ENCODE measurements around the gene C1QTNF4. TPM values are rescaled to one million over a fixed set of nuclear protein-coding genes. Genes with fewer than 3 reads are reported as not detected.

C1QTNF4 gene
- total RNA-seq, 5 donors from 2014 or later (not counting 1 experiment from before 2014, with no cell fraction given): 0.53 to 2.0 (median 1.5) TPM

GRCh38 chr11:47631473-47631872 is 37.3 kb upstream of the C1QTNF4 start:
- Mint-ChIP-seq H3K27me3 (no peaks in the 10 kb centered on the region), H3K27ac (peak overlapping the region in 1 of 2 donors; percentile 24), H3K4me3 (no peak overlapping the region), H3K36me3 (peaks cover 51% of the 10 kb centered on the region), H3K4me1 (no peaks in the 10 kb centered on the region), H3K9me3 (no peaks in the 10 kb centered on the region)
- Histone ChIP-seq H3K27ac (ENCODE audit: low read length) (no peak overlapping the region), H3K9me3 (no peaks in the 10 kb centered on the region), H3K27me3 (replicated peaks in 1 of 2; ENCODE audit: control insufficient read depth in 2 of 2, extremely low read depth in 1 of 2, insufficient read depth in 2 of 2, low read length in 1 of 2) (no peaks in the 10 kb centered on the region), H3K36me3 (ENCODE audit: control insufficient read depth in 2 of 2, extremely low read depth in 1 of 2, insufficient read depth in 1 of 2, low read length in 1 of 2) (peaks cover 7 to 63% of the 10 kb centered on the region in 2 donors), H3K4me1 (ENCODE audit: control insufficient read depth in 1 of 2, extremely low read depth in 1 of 2, insufficient read depth in 2 of 2, low read length in 2 of 2) (no peaks in the 10 kb centered on the region), H3K4me3 (ENCODE audit: control insufficient read depth in 1 of 2, extremely low read depth in 1 of 2, low read length in 1 of 2) (no peak overlapping the region)
- ATAC-seq (replicated peaks in 1 of 4): no peak
- no CpG with 5 or more reads among the region's 5 CpGs for WGBS (ENCODE audit: insufficient coverage)
- no peak for DNase-seq
- POLR2A ChIA-PET: no interaction called here
- CTCF ChIA-PET: no interaction called here

- Mint-ChIP-seq H3K27ac (no peak overlapping the region), H3K4me1 (no peaks in the 10 kb centered on the region), H3K27me3 (no peaks in the 10 kb centered on the region), H3K4me3 (no peak overlapping the region), H3K36me3 (peaks cover 50% of the 10 kb centered on the region), H3K9me3 (no peaks in the 10 kb centered on the region)
- no peak overlapping the region for H3K27ac ChIP-seq (ENCODE audit: low read length)
- no peak overlapping the region for H3K4me3 ChIP-seq (ENCODE audit: control insufficient read depth in 1 of 2, extremely low read depth in 1 of 2, low read length in 1 of 2)
- H3K4me1 ChIP-seq (ENCODE audit: control insufficient read depth in 1 of 2, extremely low read depth in 1 of 2, insufficient read depth in 2 of 2, low read length in 2 of 2): no peaks in the 10 kb centered on the region
- no peaks in the 10 kb centered on the region for H3K9me3 ChIP-seq
- H3K27me3 ChIP-seq (replicated peaks in 1 of 2; ENCODE audit: control insufficient read depth in 2 of 2, extremely low read depth in 1 of 2, insufficient read depth in 2 of 2, low read length in 1 of 2): no peaks in the 10 kb centered on the region
- no peak for ATAC-seq (replicated peaks in 1 of 4)
- POLR2A ChIA-PET: no interaction called here
- peaks cover 2 to 63% of the 10 kb centered on the region in 2 donors for H3K36me3 ChIP-seq (ENCODE audit: control insufficient read depth in 2 of 2, extremely low read depth in 1 of 2, insufficient read depth in 1 of 2, low read length in 1 of 2)
- CTCF ChIA-PET: interaction anchor here in 1 of 2 donors (0.5 kb wide), 1 partner anchor 80 kb away, joined by 4 read pairs; no protein-coding TSS in a partner anchor
- DNase-seq: no peak
- WGBS (ENCODE audit: insufficient coverage): no CpG with 5 or more reads among the region's 4 CpGs
Measured at GRCh38 chr11:47628026-47628425, 33.8 kb upstream of the C1QTNF4 start.

- WGBS (ENCODE audit: insufficient coverage): 100% methylated on average over 6 of the region's 8 CpGs
- POLR2A ChIA-PET: interaction anchor here in 1 of 2 donors (0.6 kb wide), 1 partner anchor 8 kb away, joined by 3 read pairs; no protein-coding TSS in a partner anchor
- H3K36me3 Mint-ChIP-seq: peaks cover 48% of the 10 kb centered on the region
Measured at GRCh38 chr11:47626234-47626633, 32.0 kb upstream of the C1QTNF4 start.

GRCh38 chr11:47620836-47621378 is 26.7 kb upstream of the C1QTNF4 start:
- WGBS (ENCODE audit: insufficient coverage): no CpG with 5 or more reads among the region's 2 CpGs
- Mint-ChIP-seq H3K9me3 (no peaks in the 10 kb centered on the region), H3K36me3 (peaks cover 35% of the 10 kb centered on the region), H3K27me3 (no peaks in the 10 kb centered on the region), H3K4me1 (no peaks in the 10 kb centered on the region), H3K4me3 (no peak overlapping the region), H3K27ac (no peak overlapping the region)
- POLR2A ChIA-PET: interaction anchor here (0.5 to 1.1 kb wide), 3 partner anchors 8 to 358 kb away, joined by 3 to 4 read pairs (median 4); no protein-coding TSS in a partner anchor
- H3K4me1 ChIP-seq (ENCODE audit: control insufficient read depth in 1 of 2, extremely low read depth in 1 of 2, insufficient read depth in 2 of 2, low read length in 2 of 2): no peaks in the 10 kb centered on the region
- no peak overlapping the region for H3K27ac ChIP-seq (ENCODE audit: low read length)
- ATAC-seq (replicated peaks in 1 of 4): no peak
- no peak for DNase-seq
- H3K9me3 ChIP-seq: no peaks in the 10 kb centered on the region
- H3K4me3 ChIP-seq (ENCODE audit: control insufficient read depth in 1 of 2, extremely low read depth in 1 of 2, low read length in 1 of 2): no peak overlapping the region
- no peaks in the 10 kb centered on the region for H3K27me3 ChIP-seq (replicated peaks in 1 of 2; ENCODE audit: control insufficient read depth in 2 of 2, extremely low read depth in 1 of 2, insufficient read depth in 2 of 2, low read length in 1 of 2)
- CTCF ChIA-PET: interaction anchor here in 1 of 2 donors (0.5 kb wide), 2 partner anchors 82 to 92 kb away, joined by 3 read pairs; no protein-coding TSS in a partner anchor
- H3K36me3 ChIP-seq (ENCODE audit: control insufficient read depth in 2 of 2, extremely low read depth in 1 of 2, insufficient read depth in 1 of 2, low read length in 1 of 2): peaks cover 5 to 47% of the 10 kb centered on the region in 2 donors

More at GRCh38 chr11:47626234-47626633, 32.0 kb upstream of the C1QTNF4 start:
- CTCF ChIA-PET: interaction anchor here in 1 of 2 donors (0.6 kb wide), 1 partner anchor 249 kb away, joined by 3 read pairs; no protein-coding TSS in a partner anchor
- H3K4me3 Mint-ChIP-seq: no peak overlapping the region
- no peaks in the 10 kb centered on the region for H3K4me1 Mint-ChIP-seq
- Histone ChIP-seq H3K27ac (ENCODE audit: low read length) (no peak overlapping the region), H3K9me3 (no peaks in the 10 kb centered on the region), H3K27me3 (replicated peaks in 1 of 2; ENCODE audit: control insufficient read depth in 2 of 2, extremely low read depth in 1 of 2, insufficient read depth in 2 of 2, low read length in 1 of 2) (no peaks in the 10 kb centered on the region), H3K36me3 (ENCODE audit: control insufficient read depth in 2 of 2, extremely low read depth in 1 of 2, insufficient read depth in 1 of 2, low read length in 1 of 2) (peaks cover 2 to 72% of the 10 kb centered on the region in 2 donors), H3K4me1 (ENCODE audit: control insufficient read depth in 1 of 2, extremely low read depth in 1 of 2, insufficient read depth in 2 of 2, low read length in 2 of 2) (no peaks in the 10 kb centered on the region), H3K4me3 (ENCODE audit: control insufficient read depth in 1 of 2, extremely low read depth in 1 of 2, low read length in 1 of 2) (no peak overlapping the region)
- no peak for ATAC-seq (replicated peaks in 1 of 4)
- no peaks in the 10 kb centered on the region for H3K9me3 Mint-ChIP-seq
- H3K27me3 Mint-ChIP-seq: no peaks in the 10 kb centered on the region
- no peak overlapping the region for H3K27ac Mint-ChIP-seq
- DNase-seq: no peak

GRCh38 chr11:47617417-47617809 is 23.2 kb upstream of the C1QTNF4 start:
- H3K36me3 Mint-ChIP-seq: peaks cover 19% of the 10 kb centered on the region
- H3K9me3 Mint-ChIP-seq: no peaks in the 10 kb centered on the region
- H3K4me1 ChIP-seq (ENCODE audit: control insufficient read depth in 1 of 2, extremely low read depth in 1 of 2, insufficient read depth in 2 of 2, low read length in 2 of 2): no peaks in the 10 kb centered on the region
- ATAC-seq (replicated peaks in 1 of 4) (no peak), DNase-seq (no peak)
- POLR2A ChIA-PET: no interaction called here
- no CpG with 5 or more reads among the region's 3 CpGs for WGBS (ENCODE audit: insufficient coverage)
- H3K36me3 ChIP-seq (ENCODE audit: control insufficient read depth in 2 of 2, extremely low read depth in 1 of 2, insufficient read depth in 1 of 2, low read length in 1 of 2): peaks cover 5 to 27% of the 10 kb centered on the region in 2 donors
- H3K4me3 Mint-ChIP-seq: no peak overlapping the region
- no peak overlapping the region for H3K27ac Mint-ChIP-seq
- CTCF ChIA-PET: no interaction called here
- H3K4me3 ChIP-seq (ENCODE audit: control insufficient read depth in 1 of 2, extremely low read depth in 1 of 2, low read length in 1 of 2): no peak overlapping the region
- H3K27me3 Mint-ChIP-seq: no peaks in the 10 kb centered on the region
- no peaks in the 10 kb centered on the region for H3K9me3 ChIP-seq
- no peaks in the 10 kb centered on the region for H3K4me1 Mint-ChIP-seq
- H3K27me3 ChIP-seq (replicated peaks in 1 of 2; ENCODE audit: control insufficient read depth in 2 of 2, extremely low read depth in 1 of 2, insufficient read depth in 2 of 2, low read length in 1 of 2): no peaks in the 10 kb centered on the region
- no peak overlapping the region for H3K27ac ChIP-seq (ENCODE audit: low read length)

- DNase-seq: peak in 3 of 35 experiments; percentile 6 to 22 (median 11)
- Histone ChIP-seq H3K27me3 (replicated peaks in 1 of 2; ENCODE audit: control insufficient read depth in 2 of 2, extremely low read depth in 1 of 2, insufficient read depth in 2 of 2, low read length in 1 of 2) (no peaks in the 10 kb centered on the region), H3K4me1 (ENCODE audit: control insufficient read depth in 1 of 2, extremely low read depth in 1 of 2, insufficient read depth in 2 of 2, low read length in 2 of 2) (no peaks in the 10 kb centered on the region), H3K36me3 (ENCODE audit: control insufficient read depth in 2 of 2, extremely low read depth in 1 of 2, insufficient read depth in 1 of 2, low read length in 1 of 2) (peaks cover 5 to 22% of the 10 kb centered on the region in 2 donors), H3K27ac (ENCODE audit: low read length) (no peak overlapping the region), H3K4me3 (ENCODE audit: control insufficient read depth in 1 of 2, extremely low read depth in 1 of 2, low read length in 1 of 2) (no peak overlapping the region), H3K9me3 (no peaks in the 10 kb centered on the region)
- Mint-ChIP-seq H3K9me3 (no peaks in the 10 kb centered on the region), H3K27me3 (no peaks in the 10 kb centered on the region), H3K4me3 (no peak overlapping the region), H3K36me3 (peaks cover 16% of the 10 kb centered on the region), H3K27ac (no peak overlapping the region), H3K4me1 (no peaks in the 10 kb centered on the region)
- POLR2A ChIA-PET: no interaction called here
- CTCF ChIA-PET: no interaction called here
- no peak for ATAC-seq (replicated peaks in 1 of 4)
- WGBS (ENCODE audit: insufficient coverage): 96% methylated on average over 4 of the region's 10 CpGs
Measured at GRCh38 chr11:47616726-47617416, 22.7 kb upstream of the C1QTNF4 start.
